K562 (cell line): ENCODE data around the gene EFCAB5. TPM values are rescaled to one million over a fixed set of nuclear protein-coding genes. Genes with fewer than 3 reads are reported as not detected.

ENCODE experiments used
- CHD7 ChIP-seq: fragments of 200-600 bp; sonication (generic); IDR thresholded peaks from one replicate; pipeline ENCODE4 v1.6.1; 2012; ENCODE audit warnings: mild to moderate bottlenecking, low read depth, low read length, inconsistent platforms
- KDM5B ChIP-seq: fragments of 200-600 bp; sonication (generic); IDR thresholded peaks from 2 replicates; pipeline ENCODE4 v1.6.1; 2012; ENCODE audit warnings: low read depth, mild to moderate bottlenecking, moderate library complexity, low read length, control low read depth, inconsistent platforms; ENCODE audit not compliant: insufficient replicate concordance
- LARP7 ChIP-seq: fragments of 450-650 bp; IDR thresholded peaks from 2 replicates; pipeline ENCODE4 v1.6.1; 2016
- MNT ChIP-seq, 2 experiments: fragments of 450-650 bp; conservative IDR thresholded peaks; 2 replicates each; pipeline ENCODE4 v1.6.1; 2017; ENCODE audit warnings: mild to moderate bottlenecking in 2 of 2, moderate library complexity in 2 of 2
- PHTF2 ChIP-seq: fragments of 250-450 bp; sonication (Bioruptor Pico); IDR thresholded peaks from 2 replicates; pipeline ENCODE4 v1.5.0; 2021; ENCODE audit warnings: mild to moderate bottlenecking
- PTTG1 ChIP-seq: fragments of 450-650 bp; IDR thresholded peaks from 2 replicates; pipeline ENCODE4 v1.6.1; 2016; ENCODE audit warnings: low read depth, mild to moderate bottlenecking, missing genetic modification characterization, missing compliant biosample characterization
- SIN3A ChIP-seq, 2 experiments: fragments of 150-350 bp in 1 of 2; IDR thresholded peaks; 2 replicates each; pipeline ENCODE4 v1.6.1; 2011 to 2016; ENCODE audit warnings: borderline replicate concordance in 2 of 2, low read depth in 2 of 2, low read length in 2 of 2, mild to moderate bottlenecking in 2 of 2, moderate library complexity in 2 of 2; ENCODE audit not compliant: control insufficient read depth in 1 of 2
- XRCC3 ChIP-seq: fragments of 450-650 bp; IDR thresholded peaks from 2 replicates; pipeline ENCODE4 v1.6.1; 2017; ENCODE audit warnings: mild to moderate bottlenecking, moderate library complexity
- YY1 ChIP-seq, 3 experiments: IDR thresholded peaks; 2 replicates each; pipeline ENCODE4 v1.6.1; 2011; ENCODE audit warnings: low read length in 2 of 3, mild to moderate bottlenecking in 2 of 3, moderate library complexity in 2 of 3, borderline replicate concordance in 1 of 3, control low read depth in 1 of 3, low read depth in 1 of 3; ENCODE audit not compliant: insufficient read depth in 3 of 3, insufficient replicate concordance in 2 of 3, control insufficient read depth in 1 of 3, insufficient read length in 1 of 3; ENCODE audit errors: extremely low read depth in 1 of 3
- ZBED1 ChIP-seq: IDR thresholded peaks from 2 replicates; pipeline ENCODE4 v1.6.1; 2014
- polyA plus RNA-seq, 8 experiments: library from polyadenylated mRNA; depleted of rRNA in 4 of 8; stranded (reverse) in 5 of 8; unstranded in 3 of 8; fragments of >200 nt; fragmentation: Nextera tagmentation in 2 of 8; fragmentation: Illumina TruSeq in 1 of 8; extraction: Ambion mirVana in 2 of 8; extraction: Trizol in 1 of 8; gene quantifications; 2 replicates each; pipeline versions ENCODE4 v1.2.1 to v1.2.3, GENCODE V29; 2011 to 2014; ENCODE audit warnings: inconsistent platforms in 1 of 8, missing spikeins in 1 of 8
- total RNA-seq, 7 experiments: library from RNA; depleted of rRNA in 6 of 7; stranded (reverse); fragments of >200 nt in 6 of 7; fragmentation: Illumina TruSeq in 2 of 7; extraction: Trizol in 2 of 7; gene quantifications; 2 replicates each; pipeline versions ENCODE4 v1.2.1 to v1.2.3, GENCODE V29; 2011 to 2021; ENCODE audit warnings: low replicate concordance in 1 of 7

EFCAB5 gene
- total and polyA plus RNA-seq, 9 of the 15 experiments (the other 6 are each of a cell fraction or from before 2014, with no cell fraction given): 0.06 to 0.11 TPM; not detected in 7

GRCh38 chr17:29930409-29931010 lies 10.9 kb upstream of the EFCAB5 start (continued):
- TF ChIP-seq CHD7 (no peak), LARP7 (no peak), XRCC3 (no peak), ZBED1 (no peak), SIN3A (IDR thresholded peaks at IDR 0.05; ENCODE audit: borderline replicate concordance in 2 of 2, control insufficient read depth in 1 of 2, low read depth in 2 of 2, low read length in 2 of 2) (no peak), YY1 (IDR thresholded peaks at IDR 0.05; ENCODE audit: borderline replicate concordance in 1 of 3, control insufficient read depth in 1 of 3, extremely low read depth in 1 of 3, insufficient read depth in 3 of 3, insufficient read length in 1 of 3, insufficient replicate concordance in 2 of 3, low read depth in 1 of 3, low read length in 2 of 3) (peak in 1 of 3 experiments; percentile 16), KDM5B (no peak), PHTF2 (no peak), MNT (conservative IDR thresholded peaks at IDR 0.05) (0 out of 4 replicates have a peak, but pooled peaks of 1 of the 2 experiments have one; percentile 11), PTTG1 (tag) (no peak)
